ENCODE measurements around the gene GTF2H2C.

The GTF2H2C gene

GRCh38 chr5:69522035-69522434 is 38.0 kb upstream of the GTF2H2C start:
- no peak for TF ChIP-seq CTCF (IDR thresholded peaks at IDR 0.05; ENCODE audit: control insufficient read depth, insufficient read depth, low read depth, low read length, missing control alignments)
- H3K4me3 ChIP-seq (ENCODE audit: control insufficient read depth, low read depth, low read length): no peak overlapping the region
- no peak for DNase-seq (ENCODE audit: low read depth)

- no peak for DNase-seq (ENCODE audit: low read depth)
- TF ChIP-seq CTCF (IDR thresholded peaks at IDR 0.05; ENCODE audit: control insufficient read depth, insufficient read depth, low read depth, low read length, missing control alignments): no peak
- no peak overlapping the region for H3K4me3 ChIP-seq (ENCODE audit: control insufficient read depth, low read depth, low read length)
Measured at GRCh38 chr5:69525490-69525889, 34.5 kb upstream of the GTF2H2C start.

GRCh38 chr5:69526660-69527059 is 33.3 kb upstream of the GTF2H2C start:
- TF ChIP-seq CTCF (IDR thresholded peaks at IDR 0.05; ENCODE audit: control insufficient read depth, insufficient read depth, low read depth, low read length, missing control alignments): no peak
- DNase-seq (ENCODE audit: low read depth): no peak
- H3K4me3 ChIP-seq (ENCODE audit: control insufficient read depth, low read depth, low read length): no peak overlapping the region

GRCh38 chr5:69527128-69527770 is 32.7 kb upstream of the GTF2H2C start:
- H3K4me3 ChIP-seq (ENCODE audit: control insufficient read depth, low read depth, low read length): no peak overlapping the region
- no peak for DNase-seq (ENCODE audit: low read depth)
- no peak for TF ChIP-seq CTCF (IDR thresholded peaks at IDR 0.05; ENCODE audit: control insufficient read depth, insufficient read depth, low read depth, low read length, missing control alignments)

GRCh38 chr5:69528035-69528434 is 32.0 kb upstream of the GTF2H2C start:
- no peak for TF ChIP-seq CTCF (IDR thresholded peaks at IDR 0.05; ENCODE audit: control insufficient read depth, insufficient read depth, low read depth, low read length, missing control alignments)
- no peak overlapping the region for H3K4me3 ChIP-seq (ENCODE audit: control insufficient read depth, low read depth, low read length)
- no peak for DNase-seq (ENCODE audit: low read depth)

- no peak for TF ChIP-seq CTCF (IDR thresholded peaks at IDR 0.05; ENCODE audit: control insufficient read depth, insufficient read depth, low read depth, low read length, missing control alignments)
- DNase-seq (ENCODE audit: low read depth): no peak
- H3K4me3 ChIP-seq (ENCODE audit: control insufficient read depth, low read depth, low read length): no peak overlapping the region
Measured at GRCh38 chr5:69528609-69529008, 31.4 kb upstream of the GTF2H2C start.

Data from AG09309 (cell line).